GM12864 (cell line): ENCODE measurements around the gene PARVB.

Experiments
- DNase-seq: peaks from one replicate; pipeline ENCODE4 v3.0.0-alpha.2; 2011; ENCODE audit warnings: low read depth
- H3K4me3 ChIP-seq: 2 replicates; pipeline ENCODE4 v1.5.1; 2011; ENCODE audit warnings: mild to moderate bottlenecking, low read depth, low read length, control low read depth
- CTCF ChIP-seq: IDR thresholded peaks from 2 replicates; pipeline ENCODE4 v1.5.1; 2011; ENCODE audit warnings: low read depth, mild to moderate bottlenecking, moderate library complexity, low read length, control low read depth, inconsistent platforms; ENCODE audit errors: missing control alignments

PARVB gene

GRCh38 chr22:44031158-44031952 lies 7.3 kb downstream of the PARVB start:
- no peak overlapping the region for H3K4me3 ChIP-seq
- TF ChIP-seq CTCF: no peak
- no peak for DNase-seq

- no peak for DNase-seq
- TF ChIP-seq CTCF: no peak
- no peak overlapping the region for H3K4me3 ChIP-seq
Measured at GRCh38 chr22:44032126-44032730, 8.1 kb downstream of the PARVB start.

GRCh38 chr22:44033287-44033686 lies 9.2 kb downstream of the PARVB start:
- TF ChIP-seq CTCF: no peak
- no peak for DNase-seq
- no peak overlapping the region for H3K4me3 ChIP-seq

- DNase-seq: no peak
- H3K4me3 ChIP-seq: no peak overlapping the region
- no peak for TF ChIP-seq CTCF
Measured at GRCh38 chr22:44033694-44034093, 9.6 kb downstream of the PARVB start.

GRCh38 chr22:44037519-44038375 lies 13.6 kb downstream of the PARVB start:
- no peak for DNase-seq
- no peak overlapping the region for H3K4me3 ChIP-seq
- TF ChIP-seq CTCF: no peak

- DNase-seq: no peak
- no peak for TF ChIP-seq CTCF
Measured at GRCh38 chr22:44039566-44040171, 15.6 kb downstream of the PARVB start.

More at GRCh38 chr22:44039566-44040171, 15.6 kb downstream of the PARVB start:
- H3K4me3 ChIP-seq: no peak overlapping the region
